Trophoblast cell (in vitro differentiated cells and primary cell): ENCODE data around the gene MPZL1.
A peak's percentile ranks its signal among the peaks of the same experiment; 100 is the strongest.

Source experiments
- DNase-seq, 2 donors: peaks; one replicate each; pipeline ENCODE4 v3.0.0-alpha.2; 2016
- H2AFZ ChIP-seq: 2 replicates; pipeline ENCODE4 v1.6.1; 2013; ENCODE audit warnings: low read length, moderate library complexity, mild to moderate bottlenecking; ENCODE audit not compliant: insufficient read depth, poor library complexity
- H2AK5ac ChIP-seq: 2 replicates; pipeline ENCODE4 v1.6.1; 2013; ENCODE audit warnings: mild to moderate bottlenecking, low read length
- H2BK120ac ChIP-seq: 2 replicates; pipeline ENCODE4 v1.6.1; 2013; ENCODE audit warnings: low read length, mild to moderate bottlenecking, moderate library complexity; ENCODE audit not compliant: insufficient read depth, poor library complexity
- H2BK12ac ChIP-seq: 2 replicates; pipeline ENCODE4 v1.6.1; 2013; ENCODE audit warnings: mild to moderate bottlenecking, low read length, moderate library complexity
- H2BK5ac ChIP-seq: 2 replicates; pipeline ENCODE4 v1.6.1; 2013; ENCODE audit warnings: low read length, low read depth, moderate library complexity, mild to moderate bottlenecking; ENCODE audit not compliant: poor library complexity
- H3K14ac ChIP-seq: 2 replicates; pipeline ENCODE4 v1.6.1; 2013; ENCODE audit warnings: mild to moderate bottlenecking, low read length
- H3K18ac ChIP-seq: 2 replicates; pipeline ENCODE4 v1.6.1; 2013; ENCODE audit warnings: mild to moderate bottlenecking, low read length
- H3K23ac ChIP-seq: 2 replicates; pipeline ENCODE4 v1.6.1; 2013; ENCODE audit warnings: low read length
- H3K27ac ChIP-seq: 2 replicates; pipeline ENCODE4 v1.5.1; 2013; ENCODE audit warnings: low read depth, mild to moderate bottlenecking, inconsistent platforms, low read length, moderate library complexity
- H3K27me3 ChIP-seq: 2 replicates; pipeline ENCODE4 v1.6.1; 2013; ENCODE audit warnings: inconsistent platforms, mild to moderate bottlenecking, low read length, moderate library complexity; ENCODE audit not compliant: insufficient read depth
- H3K36me3 ChIP-seq, 2 experiments: 1 replicate in 1 of 2; 2 replicates in 1 of 2; pipeline ENCODE4 v1.6.1; 2013; ENCODE audit warnings: low read length in 2 of 2, mild to moderate bottlenecking in 2 of 2, moderate library complexity in 1 of 2; ENCODE audit not compliant: insufficient read depth in 2 of 2, control insufficient read depth in 1 of 2
- H3K4ac ChIP-seq: 2 replicates; pipeline ENCODE4 v1.6.1; 2013; ENCODE audit warnings: low read depth, mild to moderate bottlenecking, low read length, moderate library complexity
- H3K4me1 ChIP-seq, 2 experiments: 1 replicate in 1 of 2; 2 replicates in 1 of 2; pipeline ENCODE4 v1.6.1; 2013; ENCODE audit warnings: low read length in 2 of 2, mild to moderate bottlenecking in 2 of 2, moderate library complexity in 1 of 2; ENCODE audit not compliant: insufficient read depth in 2 of 2, control insufficient read depth in 1 of 2
- H3K4me2 ChIP-seq: 2 replicates; pipeline ENCODE4 v1.6.1; 2013; ENCODE audit warnings: inconsistent platforms, mild to moderate bottlenecking, low read length, moderate library complexity
- H3K4me3 ChIP-seq: 2 replicates; pipeline ENCODE4 v1.5.1; 2013; ENCODE audit warnings: mild to moderate bottlenecking, low read depth, low read length, inconsistent platforms
- H3K79me1 ChIP-seq: one replicate; pipeline ENCODE4 v1.6.1; 2013; ENCODE audit warnings: low read length
- H3K79me2 ChIP-seq: 2 replicates; pipeline ENCODE4 v1.6.1; 2013; ENCODE audit warnings: low read length, mild to moderate bottlenecking; ENCODE audit not compliant: control insufficient read depth, insufficient read depth, poor library complexity
- H3K9ac ChIP-seq: 2 replicates; pipeline ENCODE4 v1.6.1; 2013; ENCODE audit warnings: mild to moderate bottlenecking, low read length
- H3K9me3 ChIP-seq: 2 replicates; pipeline ENCODE4 v1.6.1; 2013; ENCODE audit warnings: low read depth, mild to moderate bottlenecking, control low read depth, inconsistent platforms, low read length; ENCODE audit not compliant: insufficient read depth
- H4K12ac ChIP-seq: 2 replicates; pipeline ENCODE4 v1.6.1; 2013; ENCODE audit warnings: low read depth, mild to moderate bottlenecking, low read length, moderate library complexity
- H4K8ac ChIP-seq: 2 replicates; pipeline ENCODE4 v1.6.1; 2013; ENCODE audit warnings: low read depth, mild to moderate bottlenecking, low read length, moderate library complexity
- H4K91ac ChIP-seq: one replicate; pipeline ENCODE4 v1.6.1; 2013; ENCODE audit warnings: low read depth, mild to moderate bottlenecking, low read length, moderate library complexity
- WGBS: extraction: QIAGEN DNeasy Blood & Tissue Kit; methylation state at CpG from one replicate; pipeline ENCODE4 v1.1.7; 2013; ENCODE audit warnings: missing lambda C conversion rate; ENCODE audit not compliant: insufficient read length, insufficient coverage; ENCODE audit errors: extremely low coverage; 5-methylcytosine and 5-hydroxymethylcytosine counted together

MPZL1 gene

GRCh38 chr1:167765496-167765895 lies 43.7 kb downstream of the MPZL1 start:
- DNase-seq = no peak
- Histone ChIP-seq H3K4me2 (no peak overlapping the region), H3K79me1 (no peaks in the 10 kb centered on the region), H3K27me3 (no peaks in the 10 kb centered on the region), H4K8ac (no peak overlapping the region), H3K9me3 (no peaks in the 10 kb centered on the region), H3K14ac (no peak overlapping the region), H3K18ac (no peak overlapping the region), H3K23ac (no peak overlapping the region), H2AFZ (no peak overlapping the region), H4K91ac (no peak overlapping the region), H3K9ac (no peak overlapping the region), H2AK5ac (no peak overlapping the region), H4K12ac (no peak overlapping the region), H3K4me3 (no peak overlapping the region), H2BK5ac (no peak overlapping the region), H3K36me3 (peaks cover 11 to 26% of the 10 kb centered on the region in 2 experiments), H3K79me2 (peaks cover 12% of the 10 kb centered on the region), H3K4ac (no peak overlapping the region), H3K4me1 (peaks cover 4 to 12% of the 10 kb centered on the region in 2 experiments), H2BK12ac (no peak overlapping the region), H3K27ac (no peak overlapping the region), H2BK120ac (no peak overlapping the region)
- WGBS = no CpG with 5 or more reads among the region's 6 CpGs

- H3K4me1 ChIP-seq = peaks cover 5 to 9% of the 10 kb centered on the region in 2 experiments
- no peak overlapping the region for H2BK120ac ChIP-seq
- no peak overlapping the region for H2BK5ac ChIP-seq
- no CpG with 5 or more reads among the region's 2 CpGs for WGBS
- no peaks in the 10 kb centered on the region for H3K9me3 ChIP-seq
- H3K4me2 ChIP-seq = no peak overlapping the region
- no peak overlapping the region for H3K14ac ChIP-seq
- H3K4me3 ChIP-seq = no peak overlapping the region
- no peak overlapping the region for H4K8ac ChIP-seq
- no peak overlapping the region for H3K18ac ChIP-seq
- H2AK5ac ChIP-seq = no peak overlapping the region
- H3K27me3 ChIP-seq = no peaks in the 10 kb centered on the region
- H3K79me1 ChIP-seq = no peaks in the 10 kb centered on the region
- no peak overlapping the region for H3K23ac ChIP-seq
- no peak overlapping the region for H4K12ac ChIP-seq
- H3K79me2 ChIP-seq = peaks cover 12% of the 10 kb centered on the region
- H4K91ac ChIP-seq = no peak overlapping the region
- no peak overlapping the region for H3K9ac ChIP-seq
- no peak for DNase-seq
- no peak overlapping the region for H2BK12ac ChIP-seq
- no peak overlapping the region for H3K27ac ChIP-seq
- peaks cover 11 to 27% of the 10 kb centered on the region in 2 experiments for H3K36me3 ChIP-seq
- H2AFZ ChIP-seq = no peak overlapping the region
- H3K4ac ChIP-seq = peak overlapping the region; percentile 93
Measured at GRCh38 chr1:167766538-167766937, 44.8 kb downstream of the MPZL1 start.

DNA sequence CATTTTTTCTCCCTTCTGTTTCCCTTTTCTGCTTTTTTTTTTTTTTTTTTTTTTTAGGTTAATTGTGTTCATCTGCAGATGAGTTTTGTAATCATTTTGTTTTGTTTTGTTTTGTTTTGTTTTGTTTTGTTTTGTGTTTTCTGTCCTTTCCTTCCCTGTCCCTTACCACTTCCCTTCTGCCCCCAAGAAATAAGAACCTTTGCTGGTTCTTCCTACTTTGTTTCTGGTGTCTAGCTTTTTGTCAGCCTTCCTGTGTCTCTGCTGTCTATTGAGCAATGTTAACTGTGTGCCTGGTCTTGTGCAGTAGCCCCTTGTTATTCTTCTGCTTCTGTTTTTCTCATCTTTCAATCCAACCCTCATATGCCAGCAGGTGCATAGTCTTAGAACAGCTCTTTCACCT lies 46.0 kb downstream of the MPZL1 start:
- H3K4me3 ChIP-seq = no peak overlapping the region
- H3K4me2 ChIP-seq = no peak overlapping the region
- H3K79me2 ChIP-seq = peaks cover 8% of the 10 kb centered on the region
- H3K36me3 ChIP-seq = peaks cover 18 to 35% of the 10 kb centered on the region in 2 experiments
- no peak for DNase-seq
- no peak overlapping the region for H2AK5ac ChIP-seq
- H2AFZ ChIP-seq = no peak overlapping the region
- no peak overlapping the region for H3K18ac ChIP-seq
- peaks cover 2% of the 10 kb centered on the region for H3K9me3 ChIP-seq
- no peak overlapping the region for H2BK12ac ChIP-seq
- H4K8ac ChIP-seq = no peak overlapping the region
- no peak overlapping the region for H3K27ac ChIP-seq
- H4K91ac ChIP-seq = no peak overlapping the region
- H2BK5ac ChIP-seq = no peak overlapping the region
- H3K14ac ChIP-seq = no peak overlapping the region
- no peaks in the 10 kb centered on the region for H3K79me1 ChIP-seq
- no peak overlapping the region for H3K23ac ChIP-seq
- no peak overlapping the region for H2BK120ac ChIP-seq
- no peak overlapping the region for H3K9ac ChIP-seq
- H4K12ac ChIP-seq = no peak overlapping the region
- peaks cover 7 to 8% of the 10 kb centered on the region in 2 experiments for H3K4me1 ChIP-seq
- H3K4ac ChIP-seq = peak overlapping the region; percentile 19
- no peaks in the 10 kb centered on the region for H3K27me3 ChIP-seq

DNA sequence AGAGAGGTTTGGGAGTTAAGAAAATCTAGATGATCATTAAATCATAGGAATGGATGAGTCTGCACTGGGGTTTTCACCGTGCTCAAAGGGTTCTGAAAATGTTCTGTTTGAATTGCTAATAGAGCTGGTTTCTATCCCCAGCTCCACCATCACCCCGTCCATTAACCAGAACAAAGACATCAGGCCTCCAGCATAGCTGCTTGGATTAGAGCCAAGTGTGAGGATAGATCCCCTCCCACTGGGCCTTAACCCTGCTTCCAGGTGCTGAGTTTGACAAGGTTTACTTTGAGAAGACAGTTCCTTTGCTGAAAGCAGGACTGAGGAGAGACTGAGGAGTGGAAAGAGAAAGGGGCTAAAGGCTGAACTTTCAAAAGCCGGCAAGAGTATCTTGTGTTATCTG lies 48.3 kb downstream of the MPZL1 start:
- DNase-seq = no peak
- H2BK12ac ChIP-seq = no peak overlapping the region
- H2BK5ac ChIP-seq = no peak overlapping the region
- peaks cover 18 to 46% of the 10 kb centered on the region in 2 experiments for H3K36me3 ChIP-seq
- H2AK5ac ChIP-seq = no peak overlapping the region
- no peak overlapping the region for H3K27ac ChIP-seq
- H3K4me2 ChIP-seq = no peak overlapping the region
- no peak overlapping the region for H3K14ac ChIP-seq
- peaks cover 2% of the 10 kb centered on the region for H3K9me3 ChIP-seq
- no peak overlapping the region for H3K9ac ChIP-seq
- H4K8ac ChIP-seq = no peak overlapping the region
- no peaks in the 10 kb centered on the region for H3K27me3 ChIP-seq
- H3K4ac ChIP-seq = peak overlapping the region; percentile 57
- H4K12ac ChIP-seq = no peak overlapping the region
- peaks cover 7 to 8% of the 10 kb centered on the region in 2 experiments for H3K4me1 ChIP-seq
- WGBS = no CpG with 5 or more reads among the region's 3 CpGs
- H3K18ac ChIP-seq = no peak overlapping the region
- no peak overlapping the region for H3K23ac ChIP-seq
- H2BK120ac ChIP-seq = no peak overlapping the region
- peaks cover 7% of the 10 kb centered on the region for H3K79me2 ChIP-seq
- no peak overlapping the region for H4K91ac ChIP-seq
- H3K79me1 ChIP-seq = no peaks in the 10 kb centered on the region
- no peak overlapping the region for H3K4me3 ChIP-seq
- no peak overlapping the region for H2AFZ ChIP-seq
